ENCODE data around the gene CUL4B. TPM values are rescaled to one million over a fixed set of nuclear protein-coding genes. Genes with fewer than 3 reads are reported as not detected.
A peak's percentile ranks its signal among the peaks of the same experiment; 100 is the strongest.

CUL4B gene
- total RNA-seq, 1 experiment from 2014 or later = 99.8 TPM

GRCh38 chrX:120486786-120487185 lies 74.0 kb downstream of the CUL4B start:
- intact Hi-C loops (cut with micrococcal nuclease; ENCODE audit: unreplicated experiment) (no loop called here), in situ Hi-C loops (cut with HindIII; ENCODE audit: low pct_unique_long_range_greater_than_20kb, low sequenced_read_pairs) (no loop called here)
- ATAC-seq = no peak
- H3K27me3 ChIP-seq (ENCODE audit: control insufficient read depth, insufficient read depth, low read length) = no peaks in the 10 kb centered on the region
- H3K4me1 ChIP-seq (ENCODE audit: control insufficient read depth, insufficient read depth, low read length) = peaks cover 5% of the 10 kb centered on the region; the same call in 1 of the 2 replicates
- ChIA-PET CTCF (interaction anchor here (1.0 to 1.1 kb wide), 2 partner anchors 32 to 35 kb away, joined by 6 to 7 read pairs; no protein-coding TSS in a partner anchor), POLR2A (no interaction called here)
- H3K9me3 ChIP-seq (ENCODE audit: control insufficient read depth, insufficient read depth, low read depth, low read length) = no peaks in the 10 kb centered on the region
- no peak overlapping the region for H3K4me3 ChIP-seq (ENCODE audit: low read depth in 2 of 2, low read length in 2 of 2)
- TF ChIP-seq TCF7L2 (IDR thresholded peaks at IDR 0.05; ENCODE audit: low read depth, low read length) (no peak), REST (IDR thresholded peaks at IDR 0.05; ENCODE audit: insufficient read depth in 1 of 2, low read depth in 2 of 2, low read length in 1 of 2) (no peak), CTCF (IDR thresholded peaks at IDR 0.05) (no peak), SIN3A (IDR thresholded peaks at IDR 0.05; ENCODE audit: borderline replicate concordance, insufficient read depth, low read depth, low read length) (no peak), POLR2AphosphoS5 (IDR thresholded peaks at IDR 0.05; ENCODE audit: low read depth, low read length) (no peak)
- no peaks in the 10 kb centered on the region for H3K36me3 ChIP-seq (ENCODE audit: control insufficient read depth, insufficient read depth, low read length)
- no peak for DNase-seq (ENCODE audit: low read depth, low spot score)
- H3K27ac ChIP-seq (ENCODE audit: low read length) = peak overlapping the region; percentile 37; the same call in 1 of the 2 replicates
- no TSS peak for BruUV-seq (replicated peaks)

- no peaks in the 10 kb centered on the region for H3K36me3 ChIP-seq (ENCODE audit: control insufficient read depth, insufficient read depth, low read length)
- in situ Hi-C loops (cut with HindIII; ENCODE audit: low pct_unique_long_range_greater_than_20kb, low sequenced_read_pairs) = no loop called here
- CTCF ChIA-PET = interaction anchor here (0.6 to 1.1 kb wide), 4 partner anchors 31 to 241 kb away, joined by 3 to 7 read pairs (median 6); no protein-coding TSS in a partner anchor
- peaks cover 5% of the 10 kb centered on the region; the same call in 1 of the 2 replicates for H3K4me1 ChIP-seq (ENCODE audit: control insufficient read depth, insufficient read depth, low read length)
- DNase-seq (ENCODE audit: low read depth, low spot score) (peak; percentile 71), ATAC-seq (peak; percentile 97)
- no peaks in the 10 kb centered on the region for H3K27me3 ChIP-seq (ENCODE audit: control insufficient read depth, insufficient read depth, low read length)
- POLR2A ChIA-PET = interaction anchor here (0.6 to 0.8 kb wide), 2 partner anchors 14 to 935 kb away, joined by 3 to 4 read pairs; no protein-coding TSS in a partner anchor
- no peaks in the 10 kb centered on the region for H3K9me3 ChIP-seq (ENCODE audit: control insufficient read depth, insufficient read depth, low read depth, low read length)
- BruUV-seq (replicated peaks) = no TSS peak
- no peak for TF ChIP-seq SIN3A (IDR thresholded peaks at IDR 0.05; ENCODE audit: borderline replicate concordance, insufficient read depth, low read depth, low read length)
- no peak for TF ChIP-seq REST (IDR thresholded peaks at IDR 0.05; ENCODE audit: insufficient read depth in 1 of 2, low read depth in 2 of 2, low read length in 1 of 2)
- TF ChIP-seq TCF7L2 (IDR thresholded peaks at IDR 0.05; ENCODE audit: low read depth, low read length) = peak; percentile 93
- peak; percentile 60; the same call in 1 of the 2 replicates for TF ChIP-seq POLR2AphosphoS5 (IDR thresholded peaks at IDR 0.05; ENCODE audit: low read depth, low read length)
- TF ChIP-seq CTCF (IDR thresholded peaks at IDR 0.05) = peak; percentile 80
- peak overlapping the region; percentile 46 to 60 for H3K4me3 ChIP-seq (ENCODE audit: low read depth in 2 of 2, low read length in 2 of 2)
- intact Hi-C loops (cut with micrococcal nuclease; ENCODE audit: unreplicated experiment) = no loop called here
- peak overlapping the region; percentile 91 for H3K27ac ChIP-seq (ENCODE audit: low read length)
These were observed 74.9 kb downstream of the CUL4B start for GRCh38 chrX:120485638-120486520.
